T-helper 2 cell treated with Interferon-gamma antibody and Interleukin-4, amounts not matched to agents 100 ng/mL and 5 ng/mL, for 36 hours (primary cell): ENCODE data around the gene ADARB1. TPM values are rescaled to one million over a fixed set of nuclear protein-coding genes. Genes with fewer than 3 reads are reported as not detected.

Experiments
- intact Hi-C: fragments of 100-400 bp; cut with micrococcal nuclease; formaldehyde crosslinking; loops from one replicate; pipeline ENCODE4 v1.15.1; 2023
- total RNA-seq: library from RNA; stranded (reverse); gene quantifications from 2 replicates; pipeline ENCODE4 v1.2.3, GENCODE V29; 2022

ADARB1 gene
- total RNA-seq, 1 donor from 2014 or later, result 51.5 TPM

DNA sequence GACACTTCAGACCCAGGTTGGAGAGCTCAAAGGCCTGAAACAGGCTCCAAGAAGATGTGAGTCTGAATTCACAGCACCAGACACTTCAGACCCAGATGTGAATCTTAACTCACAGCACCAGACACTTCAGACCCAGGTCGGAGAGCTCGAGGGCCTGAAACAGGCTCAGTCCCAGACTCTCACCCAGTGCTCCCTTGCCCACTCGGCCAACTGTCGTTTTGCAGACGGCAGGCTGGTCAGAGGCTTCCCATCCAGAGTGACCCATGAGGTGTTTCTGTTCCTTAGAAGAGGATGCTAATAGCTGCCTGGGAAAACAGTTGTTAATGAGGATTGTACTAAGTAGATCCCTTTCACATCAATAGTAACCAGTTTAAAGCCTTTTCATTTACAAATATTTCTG, 88.4 kb downstream of the ADARB1 start:
- intact Hi-C loops, result no loop called here

DNA sequence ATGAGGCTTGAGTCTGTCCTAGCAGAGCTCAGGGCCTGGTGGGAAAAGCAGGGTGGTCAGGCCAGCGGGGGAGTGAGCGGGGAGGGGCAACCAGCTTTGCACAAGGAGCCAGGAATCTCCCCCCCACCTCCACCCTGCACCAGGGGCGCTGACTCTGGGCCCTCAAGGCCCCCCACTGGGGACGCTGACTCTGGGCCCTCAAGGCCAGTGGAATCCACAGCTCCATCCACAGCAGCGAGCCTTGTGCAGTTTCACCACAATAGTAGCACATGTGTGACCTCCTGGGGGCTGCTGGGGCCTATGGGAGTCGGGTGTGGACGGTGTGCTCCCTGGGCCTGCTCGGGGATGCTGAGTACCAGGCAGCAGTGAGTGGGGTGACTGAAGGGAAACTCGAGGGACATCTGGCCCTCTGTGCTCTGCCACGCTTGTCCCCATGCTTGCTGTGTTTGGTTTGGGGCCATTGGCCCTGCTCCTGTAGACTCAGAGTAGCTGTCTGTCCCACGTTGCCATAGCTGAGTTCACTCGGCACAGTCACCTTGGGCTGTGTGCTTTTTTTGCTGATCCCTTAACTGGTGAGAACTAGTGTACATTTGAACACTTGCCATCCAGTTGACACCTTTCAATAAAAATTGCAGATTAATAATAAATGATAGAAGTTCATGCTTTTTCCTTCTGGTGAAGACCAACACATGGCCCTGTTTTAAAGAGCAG, 89.2 kb downstream of the ADARB1 start:
- intact Hi-C loops, result no loop called here

DNA sequence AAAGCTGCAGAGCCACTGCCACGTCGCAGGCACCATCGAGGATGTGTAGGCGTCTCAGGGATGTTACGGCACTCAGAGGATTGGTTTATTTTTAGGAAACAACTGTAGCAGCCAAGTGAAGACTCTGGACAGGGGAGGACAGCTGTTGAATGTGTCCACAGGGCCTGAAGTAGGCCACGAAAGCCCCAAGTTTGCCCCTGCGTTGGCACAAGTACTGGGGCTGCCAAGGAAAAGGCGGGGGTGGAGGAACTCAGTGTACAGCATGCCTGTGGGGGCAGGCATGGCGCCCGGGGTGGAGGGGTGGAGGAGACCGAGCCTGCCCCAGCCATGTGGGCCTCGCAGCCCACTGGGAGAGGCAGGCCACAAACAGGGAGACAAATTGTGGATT, 89.7 kb downstream of the ADARB1 start:
- intact Hi-C loops, result no loop called here

DNA sequence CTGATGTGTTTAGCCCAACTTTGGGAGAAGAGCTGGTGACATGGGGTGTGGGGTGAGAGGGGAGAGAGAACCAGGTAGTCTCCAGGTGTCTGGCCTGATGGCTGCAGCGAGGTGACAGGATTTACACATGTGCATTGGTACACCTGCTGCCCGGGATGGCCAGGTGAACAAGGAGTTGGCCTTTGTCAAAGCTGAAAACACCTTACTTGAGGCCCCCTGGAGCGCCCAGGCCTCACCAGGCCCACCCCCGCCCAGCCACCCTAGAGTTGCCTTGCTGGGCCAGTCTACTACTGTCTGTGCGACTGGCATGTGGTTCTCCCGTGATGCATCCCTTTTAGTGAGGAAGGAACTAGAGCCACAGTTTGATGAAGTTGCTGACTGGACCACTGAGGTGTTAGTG, 90.5 kb downstream of the ADARB1 start:
- intact Hi-C loops, result no loop called here

DNA sequence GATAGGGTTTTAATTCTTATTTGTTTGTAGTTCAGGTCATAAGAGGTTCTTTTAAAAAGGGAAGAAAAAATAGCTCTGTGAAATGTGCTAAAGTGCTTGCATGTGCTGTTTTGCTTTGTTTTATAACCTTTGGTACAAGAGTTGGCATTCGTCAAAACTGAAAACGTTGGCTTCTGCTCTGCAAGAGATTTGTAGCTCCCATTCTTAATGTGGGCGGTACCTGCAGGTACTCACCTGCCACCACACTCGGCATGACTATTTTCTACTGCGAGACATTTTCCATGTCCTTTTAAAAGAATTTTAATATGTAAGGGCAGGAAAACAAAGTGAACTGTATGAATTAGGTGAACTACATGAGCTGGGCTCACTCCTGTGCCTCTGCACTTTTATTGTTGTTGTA, 92.6 kb downstream of the ADARB1 start:
- intact Hi-C loops, result no loop called here

DNA sequence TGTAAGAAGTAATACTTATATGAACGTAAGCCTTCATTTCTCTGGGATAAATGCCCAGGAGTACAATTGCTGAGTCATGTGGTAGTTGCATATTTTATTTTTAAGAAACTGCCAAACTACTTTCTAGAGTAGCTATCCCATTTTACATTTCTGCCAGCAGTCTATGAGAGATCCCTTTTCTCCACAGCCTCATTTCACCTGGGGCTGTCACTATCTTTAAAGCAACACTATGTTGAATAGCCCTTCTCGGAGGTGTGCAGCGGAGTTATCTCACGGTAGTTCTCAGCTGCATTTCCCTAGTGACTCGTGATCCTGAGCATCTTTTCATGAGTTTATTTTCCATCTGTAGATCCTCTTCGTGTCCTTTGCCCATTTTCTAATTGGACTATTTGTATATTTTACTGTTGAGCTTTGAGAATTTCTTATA, 93.4 kb downstream of the ADARB1 start:
- intact Hi-C loops, result no loop called here

DNA sequence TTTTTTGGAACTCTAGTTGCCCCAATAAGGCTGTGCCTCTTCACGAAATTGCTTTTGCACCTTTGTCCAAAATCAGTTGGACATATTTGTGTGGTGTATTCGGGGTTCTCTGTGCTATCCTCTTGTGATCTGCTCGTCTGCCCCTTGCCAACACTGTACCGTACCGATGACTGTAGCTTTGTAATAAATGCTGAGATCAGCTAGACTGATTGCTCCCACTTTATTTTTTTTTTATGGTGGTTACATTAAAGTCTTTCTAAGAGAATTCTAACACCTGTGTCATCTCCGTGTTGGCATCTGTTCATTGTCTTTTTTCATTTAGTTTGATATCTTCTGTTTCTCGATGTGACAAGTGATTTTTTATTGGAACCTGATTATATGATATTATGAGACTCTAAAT, 94.1 kb downstream of the ADARB1 start:
- intact Hi-C loops, result no loop called here

DNA sequence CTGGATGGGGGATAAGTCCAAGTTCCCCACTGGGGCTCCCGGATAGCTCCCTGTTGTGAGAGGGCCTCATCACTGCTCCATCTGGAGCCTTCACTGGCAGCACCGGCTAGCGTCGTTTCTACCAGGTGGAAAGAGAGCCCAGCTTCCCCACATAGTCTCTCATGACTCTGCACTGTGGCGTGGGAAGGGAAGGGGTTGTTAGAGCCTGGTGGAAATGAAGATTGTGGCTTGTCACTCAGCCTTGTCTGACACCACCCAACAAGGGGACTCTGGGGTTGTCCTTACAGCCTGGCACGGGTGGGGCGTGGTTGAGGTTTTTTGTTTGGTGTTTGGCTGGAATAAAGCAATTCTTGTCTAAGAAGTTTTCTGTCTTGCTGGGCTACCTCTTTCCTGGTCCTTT, 94.6 kb downstream of the ADARB1 start:
- intact Hi-C loops, result no loop called here

DNA sequence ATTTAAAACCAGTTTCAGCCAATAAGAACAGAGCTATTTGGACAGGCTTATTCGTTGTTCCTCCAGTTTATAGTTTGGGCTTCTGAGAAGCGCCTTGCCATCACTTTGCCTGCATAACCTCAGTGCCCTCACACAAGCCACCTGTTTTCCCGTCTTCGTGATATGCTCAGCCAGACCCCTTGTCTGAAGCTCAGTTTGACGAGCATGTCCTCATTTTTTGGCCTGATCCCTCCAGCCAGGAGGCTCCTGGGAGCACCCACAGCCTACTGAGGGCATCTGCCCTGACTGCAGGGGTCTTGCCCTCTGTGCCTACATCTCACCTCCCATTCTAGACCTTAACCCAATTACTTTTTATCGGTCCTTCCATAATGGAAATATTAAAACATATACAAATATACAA, 95.3 kb downstream of the ADARB1 start:
- intact Hi-C loops, result no loop called here

DNA sequence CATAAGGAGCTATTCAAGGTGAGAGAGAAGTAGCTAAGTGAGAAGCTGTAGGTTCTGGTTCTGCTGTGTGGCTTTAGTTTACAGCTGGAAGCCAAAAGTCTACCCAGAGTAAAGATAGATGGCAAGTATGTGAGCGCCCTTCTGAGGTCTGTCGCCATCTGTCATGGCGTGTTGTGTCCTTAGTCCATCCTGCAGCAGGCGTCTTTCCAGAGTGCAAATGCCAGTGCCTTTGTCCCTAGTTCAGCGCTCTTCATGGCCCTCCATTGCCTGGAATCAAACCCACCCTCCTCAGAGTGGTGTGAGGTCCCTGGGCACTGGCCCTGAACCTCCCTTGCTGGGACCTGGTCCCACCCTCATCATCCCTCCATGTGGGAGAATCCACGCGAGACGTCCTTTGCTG, 96.6 kb downstream of the ADARB1 start:
- intact Hi-C loops, result no loop called here

DNA sequence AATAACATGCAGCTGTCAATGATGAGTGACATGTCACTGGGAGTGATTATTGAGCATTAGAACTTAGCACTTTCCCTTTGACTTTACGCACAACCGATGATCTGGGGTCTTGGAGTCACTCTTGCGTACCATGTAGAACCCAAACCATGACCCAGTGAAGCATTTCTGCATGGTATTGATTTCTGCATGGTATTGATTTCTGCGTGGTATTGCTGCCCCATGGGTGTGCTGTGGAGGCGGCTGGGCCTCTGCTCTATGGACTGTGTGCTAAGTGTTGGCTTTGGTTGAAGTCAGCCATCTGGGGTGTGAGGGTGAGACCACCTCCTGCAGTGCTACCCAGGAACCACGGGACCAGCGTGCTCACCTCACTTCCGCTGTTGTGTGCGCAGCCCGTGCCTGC, 98.0 kb downstream of the ADARB1 start:
- intact Hi-C loops, result no loop called here

DNA sequence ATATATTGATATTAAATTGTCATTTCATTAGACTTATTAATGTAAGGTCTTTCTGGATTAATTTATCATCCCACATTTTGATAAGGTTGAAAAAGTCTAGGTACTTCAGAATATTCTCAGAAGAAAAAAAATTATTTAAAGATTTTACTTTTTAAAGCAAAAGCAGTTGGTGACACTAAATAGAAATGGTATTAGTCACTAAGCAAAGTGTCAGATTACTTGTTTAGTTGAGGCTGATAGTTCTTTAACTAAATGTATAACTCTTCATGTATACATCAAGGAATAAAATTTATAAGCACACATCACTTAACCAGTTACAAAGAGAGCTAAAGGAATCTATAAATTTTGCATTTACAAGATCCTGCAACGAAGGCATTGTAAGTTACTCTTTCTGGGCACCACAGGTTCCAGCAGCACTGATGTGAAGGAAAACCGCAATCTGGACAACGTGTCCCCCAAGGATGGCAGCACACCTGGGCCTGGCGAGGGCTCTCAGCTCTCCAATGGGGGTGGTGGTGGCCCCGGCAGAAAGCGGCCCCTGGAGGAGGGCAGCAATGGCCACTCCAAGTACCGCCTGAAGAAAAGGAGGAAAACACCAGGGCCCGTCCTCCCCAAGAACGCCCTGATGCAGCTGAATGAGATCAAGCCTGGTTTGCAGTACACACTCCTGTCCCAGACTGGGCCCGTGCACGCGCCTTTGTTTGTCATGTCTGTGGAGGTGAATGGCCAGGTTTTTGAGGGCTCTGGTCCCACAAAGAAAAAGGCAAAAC, 101.1 kb downstream of the ADARB1 start:
- intact Hi-C loops, result no loop called here

DNA sequence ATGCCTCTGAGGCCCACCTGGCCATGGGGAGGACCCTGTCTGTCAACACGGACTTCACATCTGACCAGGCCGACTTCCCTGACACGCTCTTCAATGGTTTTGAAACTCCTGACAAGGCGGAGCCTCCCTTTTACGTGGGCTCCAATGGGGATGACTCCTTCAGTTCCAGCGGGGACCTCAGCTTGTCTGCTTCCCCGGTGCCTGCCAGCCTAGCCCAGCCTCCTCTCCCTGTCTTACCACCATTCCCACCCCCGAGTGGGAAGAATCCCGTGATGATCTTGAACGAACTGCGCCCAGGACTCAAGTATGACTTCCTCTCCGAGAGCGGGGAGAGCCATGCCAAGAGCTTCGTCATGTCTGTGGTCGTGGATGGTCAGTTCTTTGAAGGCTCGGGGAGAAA, 101.8 kb downstream of the ADARB1 start:
- intact Hi-C loops, result no loop called here

DNA sequence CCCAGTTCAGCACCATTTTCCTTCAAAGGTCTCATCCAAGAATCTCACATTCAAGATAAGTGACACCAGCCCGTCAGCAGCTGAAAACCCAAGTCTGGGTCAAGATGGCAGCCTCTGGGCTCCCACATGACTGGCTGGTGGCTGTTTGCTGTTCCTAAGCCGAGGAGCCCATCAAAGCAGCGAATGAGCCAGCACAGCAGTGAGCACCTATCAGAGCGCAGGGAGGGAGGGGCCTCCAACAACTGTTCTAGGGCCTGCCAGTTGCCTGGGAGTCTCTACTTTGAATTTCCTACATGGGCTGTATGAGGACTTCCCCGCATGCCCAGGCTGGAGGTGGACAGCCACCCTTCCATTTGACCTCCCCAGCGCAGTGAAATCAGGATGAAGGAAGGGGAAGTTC, 102.7 kb downstream of the ADARB1 start:
- intact Hi-C loops, result no loop called here

DNA sequence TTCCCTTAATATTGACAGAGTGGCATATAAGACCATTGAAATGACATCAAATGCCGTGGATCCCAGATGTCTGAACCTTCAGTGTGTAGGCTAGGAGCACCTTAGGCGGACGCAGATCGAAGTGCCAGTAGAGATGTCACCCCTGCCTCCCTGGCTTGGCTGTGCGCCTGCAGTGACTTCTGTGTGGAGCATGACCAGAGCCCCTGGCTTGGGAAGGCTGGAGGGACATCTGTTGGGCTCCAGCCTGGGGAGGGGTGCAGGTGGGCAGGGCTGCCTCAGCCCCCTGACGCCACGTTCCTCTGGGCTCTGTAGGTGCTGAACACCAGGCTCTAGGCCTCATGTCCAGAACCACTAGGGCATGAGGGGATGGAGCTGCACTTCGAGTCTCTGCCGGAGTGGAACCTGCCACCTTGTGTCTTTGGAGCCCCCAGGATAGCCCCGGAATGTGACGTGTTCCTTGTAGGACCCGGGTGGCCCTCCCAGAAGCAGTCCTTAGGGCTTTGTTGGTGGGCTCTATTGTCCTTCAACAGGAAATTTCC, 103.8 kb downstream of the ADARB1 start:
- intact Hi-C loops, result no loop called here

DNA sequence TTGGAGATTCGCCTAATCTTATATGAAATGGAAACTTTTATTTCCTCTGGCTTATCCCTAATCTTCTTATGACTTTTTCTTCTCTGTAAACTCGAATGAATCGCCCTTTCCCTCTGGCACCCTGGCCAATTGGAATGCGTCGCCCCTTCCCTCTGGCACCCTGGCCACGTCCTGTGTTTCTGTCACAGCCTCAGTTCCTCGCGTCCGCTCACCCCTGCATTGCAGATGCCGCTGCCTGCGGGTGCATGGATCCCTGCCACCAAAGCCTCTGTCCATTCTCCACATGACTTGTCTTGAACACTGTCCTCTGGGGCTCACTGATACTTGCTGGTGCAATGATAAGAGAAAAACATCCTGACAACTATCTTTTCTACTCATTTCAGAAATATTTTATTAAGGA, 104.6 kb downstream of the ADARB1 start:
- intact Hi-C loops, result no loop called here

DNA sequence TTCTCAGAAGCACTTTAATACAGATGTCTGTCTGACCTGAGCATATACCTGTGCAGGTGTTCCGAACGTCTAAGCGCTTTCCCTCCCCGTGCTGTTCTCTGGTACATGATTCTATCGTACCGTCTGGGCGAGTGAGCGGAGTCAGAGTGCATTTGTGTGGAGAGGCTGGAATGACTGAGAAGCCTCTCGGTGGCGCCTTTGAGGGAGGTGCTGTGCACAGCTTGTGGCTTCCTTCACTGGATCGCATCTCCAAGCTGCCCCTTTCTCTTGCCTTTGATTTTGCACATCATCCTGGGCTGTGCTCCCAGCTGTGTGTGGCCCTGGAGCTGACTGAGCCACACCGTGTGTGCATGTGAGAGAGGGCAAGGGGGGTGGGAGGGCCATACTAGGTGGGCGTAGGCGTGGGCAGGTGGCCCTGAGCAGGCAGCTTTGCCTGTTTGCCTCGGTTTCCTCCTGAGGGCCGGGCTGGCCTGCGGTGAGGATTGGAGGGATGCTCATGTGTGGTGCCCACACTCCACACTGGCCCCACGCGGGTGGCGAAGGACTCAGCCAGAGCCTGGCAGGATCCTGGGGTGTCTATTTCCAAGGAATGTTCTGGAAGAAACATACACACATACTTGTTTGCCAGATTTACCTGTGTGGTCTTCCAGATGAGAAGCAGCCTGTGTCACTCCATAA, 105.3 kb downstream of the ADARB1 start:
- intact Hi-C loops, result no loop called here

DNA sequence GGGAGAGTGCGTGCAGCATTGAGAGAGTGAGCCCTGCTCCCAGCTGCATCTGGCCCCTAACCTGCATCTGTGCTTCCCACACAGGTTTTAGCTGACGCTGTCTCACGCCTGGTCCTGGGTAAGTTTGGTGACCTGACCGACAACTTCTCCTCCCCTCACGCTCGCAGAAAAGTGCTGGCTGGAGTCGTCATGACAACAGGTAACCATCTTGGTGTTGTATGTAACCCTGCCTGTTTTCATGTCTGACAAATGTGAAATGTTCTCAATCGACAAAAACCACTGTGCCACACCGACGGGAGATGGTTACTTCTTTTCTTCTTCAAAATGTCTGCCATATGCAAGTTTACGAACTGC, 105.8 kb downstream of the ADARB1 start:
- intact Hi-C loops, result no loop called here

DNA sequence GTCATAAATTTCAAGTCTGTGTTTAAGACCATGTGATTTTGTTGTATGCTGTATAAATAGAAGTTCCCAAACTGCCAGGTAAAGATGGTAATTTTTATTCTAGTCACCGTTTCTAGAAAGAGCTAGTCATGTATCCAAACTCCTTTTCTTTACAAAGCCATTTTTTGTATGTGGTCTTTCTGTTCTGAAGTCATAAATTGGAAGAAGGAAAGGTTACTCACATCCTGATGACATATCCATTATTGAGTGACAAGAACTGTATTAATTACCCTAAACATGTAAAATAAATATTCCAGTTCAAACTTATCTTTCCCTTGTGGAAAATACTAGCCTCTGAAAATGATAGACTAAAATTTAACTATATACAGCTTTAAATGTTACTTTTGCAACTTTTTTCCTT, 108.6 kb downstream of the ADARB1 start:
- intact Hi-C loops, result no loop called here

DNA sequence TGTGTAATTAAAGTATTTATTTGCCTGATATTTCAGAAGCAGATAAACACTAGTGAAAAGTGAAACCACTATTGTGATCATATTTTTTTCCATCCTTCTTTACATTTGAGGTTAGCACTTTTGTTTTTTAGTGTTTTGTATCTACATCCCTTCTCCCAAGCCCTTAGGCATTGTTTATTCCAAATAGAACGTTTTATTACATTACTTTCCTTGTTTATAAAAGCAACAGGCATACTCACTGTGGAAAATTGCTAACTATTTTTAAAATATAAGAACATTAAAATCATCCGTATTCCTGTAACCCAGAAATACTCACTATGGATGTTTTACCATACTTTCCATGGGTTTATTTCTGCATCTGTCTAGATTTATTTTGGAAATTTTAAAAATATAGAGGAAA, 109.5 kb downstream of the ADARB1 start:
- intact Hi-C loops, result no loop called here

DNA sequence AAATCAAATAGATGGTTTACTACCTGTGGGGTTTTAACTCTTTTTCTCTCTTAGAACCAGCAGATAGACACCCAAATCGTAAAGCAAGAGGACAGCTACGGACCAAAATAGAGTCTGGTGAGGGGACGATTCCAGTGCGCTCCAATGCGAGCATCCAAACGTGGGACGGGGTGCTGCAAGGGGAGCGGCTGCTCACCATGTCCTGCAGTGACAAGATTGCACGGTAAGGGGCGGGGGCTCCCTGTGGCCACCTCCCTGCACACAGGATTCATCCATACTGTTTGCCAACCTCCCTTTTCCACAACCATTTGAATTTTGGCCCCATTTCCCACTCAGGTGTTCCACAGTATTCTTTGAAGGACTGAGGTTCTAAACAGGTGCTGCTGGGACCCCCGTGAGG, 110.5 kb downstream of the ADARB1 start:
- intact Hi-C loops, result no loop called here

DNA sequence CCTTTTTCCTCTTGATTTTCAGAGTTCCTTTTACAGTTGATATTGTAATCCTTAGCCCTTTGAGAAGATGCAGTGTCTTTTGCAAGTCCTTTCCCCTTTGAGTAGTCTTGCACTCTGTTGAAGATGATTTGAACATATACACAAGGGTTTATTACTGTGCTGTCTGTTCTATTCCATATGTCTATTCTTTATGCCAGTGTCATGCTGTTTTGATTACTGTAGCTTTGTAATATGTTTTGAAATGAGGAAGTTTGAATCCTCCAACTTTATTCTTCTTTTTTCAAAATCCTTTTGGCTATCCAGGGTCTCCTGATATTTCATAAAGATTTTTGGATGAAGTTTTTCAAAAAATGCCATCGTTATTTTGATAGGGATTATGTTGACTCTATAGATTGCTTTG, 112.3 kb downstream of the ADARB1 start:
- intact Hi-C loops, result no loop called here
